Memory B cell (primary cell): ENCODE results near the gene MN1.
A peak's percentile ranks its signal among the peaks of the same experiment; 100 is the strongest.

Experiments used
- ATAC-seq: fragments of 150-1000 bp; cut with Tn5 transposase; 2 replicates; pipeline ENCODE4 v1.10.0; 2021; ENCODE audit warnings: low read depth, mild to moderate bottlenecking, moderate library complexity
- DNase-seq, 2 donors: peaks; one replicate each; pipeline ENCODE4 v3.0.0; 2022; ENCODE audit warnings: low spot score in 2 of 2
- H3K27ac Mint-ChIP-seq: one replicate; pipeline ENCODE4 v1.8.0; 2022; ENCODE audit warnings: mild to moderate bottlenecking, moderate library complexity, mixed read lengths
- H3K27me3 Mint-ChIP-seq: one replicate; pipeline ENCODE4 v1.8.0; 2022; ENCODE audit warnings: mixed read lengths
- H3K36me3 Mint-ChIP-seq: one replicate; pipeline ENCODE4 v1.8.0; 2022; ENCODE audit warnings: mild to moderate bottlenecking, mixed read lengths
- H3K4me1 Mint-ChIP-seq: one replicate; pipeline ENCODE4 v1.8.0; 2022; ENCODE audit warnings: mixed read lengths
- H3K4me3 Mint-ChIP-seq: one replicate; pipeline ENCODE4 v1.8.0; 2022; ENCODE audit warnings: mild to moderate bottlenecking, moderate library complexity, mixed read lengths
- H3K9me3 Mint-ChIP-seq: one replicate; pipeline ENCODE4 v1.8.0; 2022; ENCODE audit warnings: mixed read lengths

Gene MN1

GRCh38 chr22:27788500-27789288, 12.9 kb downstream of the MN1 start:
- ATAC-seq (no peak), DNase-seq (no peak)
- Mint-ChIP-seq H3K36me3 (no peaks in the 10 kb centered on the region), H3K4me3 (no peak overlapping the region), H3K27me3 (peaks cover 12% of the 10 kb centered on the region), H3K27ac (no peak overlapping the region), H3K9me3 (no peaks in the 10 kb centered on the region), H3K4me1 (peaks cover 3% of the 10 kb centered on the region)

DNA sequence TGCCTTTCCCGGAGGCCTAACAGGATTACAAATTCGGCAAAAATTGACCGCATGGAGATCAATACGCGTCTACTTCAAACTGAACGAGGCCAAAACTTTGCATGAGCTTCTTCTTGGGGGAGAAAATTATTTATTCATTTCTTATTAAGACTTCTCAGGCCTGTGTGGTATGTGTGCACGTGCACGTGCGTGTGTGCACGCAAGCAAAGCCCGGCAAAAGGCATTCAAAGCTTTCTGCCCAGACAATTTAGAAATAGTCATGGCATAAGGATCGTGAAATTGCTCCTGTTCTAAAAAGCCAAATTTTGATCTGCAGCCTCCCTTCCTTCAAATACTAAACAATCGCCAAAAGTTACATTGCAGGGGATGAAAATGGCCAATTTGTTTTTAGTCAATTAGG, 14.6 kb downstream of the MN1 start:
- Mint-ChIP-seq H3K4me1 (peaks cover 3% of the 10 kb centered on the region), H3K36me3 (no peaks in the 10 kb centered on the region), H3K27me3 (peaks cover 14% of the 10 kb centered on the region), H3K27ac (no peak overlapping the region), H3K4me3 (no peak overlapping the region), H3K9me3 (no peaks in the 10 kb centered on the region)
- ATAC-seq (no peak), DNase-seq (no peak)

- no peak overlapping the region for H3K4me3 Mint-ChIP-seq
- ATAC-seq (no peak), DNase-seq (no peak)
- H3K9me3 Mint-ChIP-seq: no peaks in the 10 kb centered on the region
- H3K36me3 Mint-ChIP-seq: no peaks in the 10 kb centered on the region
- H3K27ac Mint-ChIP-seq: no peak overlapping the region
- H3K27me3 Mint-ChIP-seq: peaks cover 14% of the 10 kb centered on the region
- peaks cover 3% of the 10 kb centered on the region for H3K4me1 Mint-ChIP-seq
Observed at GRCh38 chr22:27786291-27786932, 15.1 kb downstream of the MN1 start.

GRCh38 chr22:27785831-27786230, 15.7 kb downstream of the MN1 start:
- ATAC-seq: no peak
- no peak overlapping the region for H3K4me3 Mint-ChIP-seq
- no peaks in the 10 kb centered on the region for H3K9me3 Mint-ChIP-seq
- peaks cover 3% of the 10 kb centered on the region for H3K4me1 Mint-ChIP-seq
- H3K27ac Mint-ChIP-seq: no peak overlapping the region
- no peak for DNase-seq
- peaks cover 14% of the 10 kb centered on the region for H3K27me3 Mint-ChIP-seq
- no peaks in the 10 kb centered on the region for H3K36me3 Mint-ChIP-seq

DNA sequence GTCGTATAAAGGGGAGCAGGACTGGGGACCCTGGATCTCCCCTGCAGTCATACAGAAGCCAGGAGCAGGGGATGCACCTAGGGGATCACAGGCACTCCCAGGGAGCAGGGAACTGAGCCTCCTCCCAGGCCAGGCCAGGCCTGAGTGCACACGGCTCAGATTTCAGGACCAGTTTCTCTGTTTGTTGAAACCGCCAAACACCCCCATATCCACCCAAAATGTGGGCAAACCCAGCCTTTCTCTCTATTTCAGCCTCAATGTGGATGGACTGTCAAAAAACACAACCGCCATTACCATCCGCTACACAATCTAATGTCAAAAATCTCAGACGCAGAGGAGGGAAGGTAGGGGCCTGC, 17.5 kb downstream of the MN1 start:
- H3K27ac Mint-ChIP-seq: no peak overlapping the region

DNA sequence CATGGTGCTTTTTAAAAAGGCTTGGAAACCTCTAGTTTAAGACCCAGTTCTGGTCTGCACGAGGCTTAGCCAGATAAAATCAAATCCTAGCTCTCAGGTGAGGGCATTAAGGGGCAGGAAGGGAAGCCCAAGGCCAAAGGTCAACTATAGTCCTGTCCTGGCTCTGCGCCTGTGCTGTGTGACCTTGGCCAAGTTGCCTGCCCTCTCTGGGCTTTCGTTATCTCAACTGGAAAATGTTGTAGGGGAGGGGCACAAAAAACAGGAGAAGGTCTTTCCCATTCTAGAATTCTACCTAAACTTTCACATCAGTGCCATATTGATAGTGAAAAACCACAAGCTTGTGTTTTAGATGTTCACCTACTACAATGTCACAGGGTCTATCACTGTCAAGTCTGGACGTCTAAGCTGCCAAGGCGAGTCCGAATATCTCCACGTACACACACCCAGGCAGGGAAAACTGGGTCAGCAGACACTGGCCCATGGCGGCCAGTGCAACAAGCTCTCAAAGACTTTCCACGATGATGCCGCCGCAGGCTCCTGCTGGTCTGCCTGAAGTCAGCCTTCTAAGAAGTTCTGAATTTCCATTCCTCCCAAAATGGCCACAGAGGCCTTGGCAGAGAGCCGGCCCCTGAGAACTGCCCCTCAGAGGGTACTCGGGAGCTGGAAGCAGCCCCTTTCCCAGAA, 18.0 kb downstream of the MN1 start:
- Mint-ChIP-seq H3K27me3 (peaks cover 18% of the 10 kb centered on the region), H3K27ac (no peak overlapping the region), H3K4me1 (peaks cover 3% of the 10 kb centered on the region), H3K4me3 (no peak overlapping the region), H3K9me3 (no peaks in the 10 kb centered on the region), H3K36me3 (no peaks in the 10 kb centered on the region)
- DNase-seq (no peak), ATAC-seq (no peak)

More for the DNA sequence above, 17.5 kb downstream of the MN1 start:
- peaks cover 18% of the 10 kb centered on the region for H3K27me3 Mint-ChIP-seq
- peaks cover 3% of the 10 kb centered on the region for H3K4me1 Mint-ChIP-seq
- ATAC-seq: no peak
- H3K36me3 Mint-ChIP-seq: no peaks in the 10 kb centered on the region
- DNase-seq: no peak
- H3K9me3 Mint-ChIP-seq: no peaks in the 10 kb centered on the region
- H3K4me3 Mint-ChIP-seq: no peak overlapping the region

DNA sequence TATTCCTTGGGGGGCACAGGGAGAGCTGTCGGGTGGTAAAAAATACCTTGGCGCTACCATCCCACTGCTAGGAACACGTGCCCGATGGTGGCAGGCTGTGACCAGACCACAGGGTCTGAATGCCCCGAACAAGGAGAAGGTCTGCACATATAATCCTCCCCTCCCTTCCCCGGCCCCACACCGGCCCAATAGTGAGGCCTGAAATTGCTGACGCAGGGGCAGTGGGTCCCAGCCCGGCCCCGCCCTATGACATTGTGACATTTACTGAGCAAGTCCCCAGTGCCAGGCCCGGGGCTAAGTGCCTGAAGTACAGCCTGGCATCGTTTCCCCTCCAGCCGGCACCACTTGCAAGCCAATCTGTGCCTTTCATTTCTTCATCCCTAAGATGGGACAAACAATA, 19.5 kb downstream of the MN1 start:
- H3K4me1 Mint-ChIP-seq: peaks cover 3% of the 10 kb centered on the region
- peaks cover 15% of the 10 kb centered on the region for H3K27me3 Mint-ChIP-seq
- ATAC-seq: no peak

DNA sequence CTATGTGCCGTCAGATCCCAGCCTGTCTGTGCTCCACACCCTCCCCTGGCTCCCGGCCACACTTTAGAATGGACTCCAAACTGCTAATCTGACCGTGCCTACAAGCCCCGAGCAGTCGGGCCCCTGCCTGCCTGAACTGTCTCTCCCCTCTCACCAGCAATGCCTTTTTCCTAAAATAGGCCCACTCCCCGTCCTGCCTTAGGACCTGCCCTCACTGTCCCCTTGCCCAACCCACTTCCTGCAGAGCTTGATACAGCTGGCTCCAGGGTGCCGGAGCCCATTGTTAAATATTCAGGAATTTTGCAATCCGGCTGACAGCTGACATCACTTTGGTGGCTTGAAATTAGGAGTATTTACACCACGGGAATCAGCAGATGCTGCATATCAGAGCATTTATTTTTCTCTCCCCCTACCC, 21.4 kb downstream of the MN1 start:
- DNase-seq (no peak), ATAC-seq (no peak)
- no peaks in the 10 kb centered on the region for H3K9me3 Mint-ChIP-seq
- H3K36me3 Mint-ChIP-seq: no peaks in the 10 kb centered on the region
- H3K27me3 Mint-ChIP-seq: peaks cover 9% of the 10 kb centered on the region
- H3K4me1 Mint-ChIP-seq: peaks cover 3% of the 10 kb centered on the region
- H3K4me3 Mint-ChIP-seq: no peak overlapping the region
- H3K27ac Mint-ChIP-seq: no peak overlapping the region

More for the DNA sequence above, 19.5 kb downstream of the MN1 start:
- no peak overlapping the region for H3K27ac Mint-ChIP-seq
- no peak overlapping the region for H3K4me3 Mint-ChIP-seq
- H3K9me3 Mint-ChIP-seq: no peaks in the 10 kb centered on the region
- no peaks in the 10 kb centered on the region for H3K36me3 Mint-ChIP-seq
- no peak for DNase-seq

DNA sequence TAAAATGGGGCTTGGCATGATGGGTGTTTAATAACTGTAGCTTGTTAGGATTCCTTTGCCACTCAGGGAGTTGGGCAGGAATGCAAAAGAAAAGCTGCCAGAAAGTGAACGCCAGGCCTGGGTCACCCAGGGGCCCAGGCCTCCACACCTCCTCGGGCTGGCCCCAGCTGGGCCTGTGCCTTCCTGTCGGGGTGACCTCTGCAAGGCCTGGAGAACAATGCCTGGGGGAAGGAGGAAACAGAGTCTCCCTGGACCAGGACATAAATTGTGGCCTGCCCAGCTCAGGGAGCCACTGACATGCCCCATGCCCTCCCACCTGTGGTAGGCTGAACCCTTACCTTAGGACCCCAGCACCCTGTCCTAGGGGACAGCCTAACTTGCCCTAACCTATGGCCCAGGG, 21.9 kb downstream of the MN1 start:
- no peaks in the 10 kb centered on the region for H3K4me1 Mint-ChIP-seq
- peaks cover 7% of the 10 kb centered on the region for H3K27me3 Mint-ChIP-seq
- H3K27ac Mint-ChIP-seq: no peak overlapping the region
- no peaks in the 10 kb centered on the region for H3K9me3 Mint-ChIP-seq
- H3K4me3 Mint-ChIP-seq: no peak overlapping the region
- DNase-seq (no peak), ATAC-seq (no peak)
- H3K36me3 Mint-ChIP-seq: no peaks in the 10 kb centered on the region

DNA sequence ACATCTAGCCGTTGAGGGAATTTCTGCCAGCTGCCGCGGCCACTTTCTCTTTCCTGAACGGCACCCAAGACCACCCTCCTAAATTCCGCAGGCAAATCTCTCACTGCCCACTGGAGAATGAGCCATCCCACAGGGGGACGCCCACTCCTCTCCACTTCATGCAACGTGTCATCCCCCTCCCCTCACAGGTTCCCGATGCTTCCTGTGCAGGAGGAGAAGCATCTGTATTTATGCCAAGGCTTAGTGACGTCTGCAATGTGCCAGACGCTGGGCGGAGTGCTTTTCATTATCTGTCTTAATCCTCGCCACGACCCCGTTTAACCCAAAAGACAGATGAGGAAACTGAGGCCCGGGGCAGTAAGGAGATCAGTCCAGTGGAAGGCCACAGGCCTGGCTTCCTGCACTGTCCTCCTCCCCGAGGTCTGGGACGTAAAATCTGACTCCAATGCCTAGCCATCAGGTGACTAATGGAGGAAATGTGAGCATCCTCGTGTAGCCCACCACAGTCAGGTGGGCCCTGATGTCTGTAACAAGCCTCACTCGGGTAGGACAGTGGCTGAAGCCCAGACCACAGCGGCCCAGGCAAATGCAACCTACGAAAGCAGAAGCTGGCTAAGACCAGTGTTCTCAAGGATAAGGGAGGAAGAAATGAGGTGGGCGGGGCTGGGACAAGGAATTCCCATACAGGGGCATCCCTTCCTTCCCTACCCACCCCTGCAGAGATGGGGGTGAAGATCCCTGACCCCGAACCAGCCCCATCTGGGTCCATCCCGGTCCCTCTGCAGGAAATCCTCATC, 23.1 kb downstream of the MN1 start:
- Mint-ChIP-seq H3K9me3 (no peaks in the 10 kb centered on the region), H3K27me3 (peaks cover 6% of the 10 kb centered on the region), H3K4me3 (peak overlapping the region; percentile 75)

DNA sequence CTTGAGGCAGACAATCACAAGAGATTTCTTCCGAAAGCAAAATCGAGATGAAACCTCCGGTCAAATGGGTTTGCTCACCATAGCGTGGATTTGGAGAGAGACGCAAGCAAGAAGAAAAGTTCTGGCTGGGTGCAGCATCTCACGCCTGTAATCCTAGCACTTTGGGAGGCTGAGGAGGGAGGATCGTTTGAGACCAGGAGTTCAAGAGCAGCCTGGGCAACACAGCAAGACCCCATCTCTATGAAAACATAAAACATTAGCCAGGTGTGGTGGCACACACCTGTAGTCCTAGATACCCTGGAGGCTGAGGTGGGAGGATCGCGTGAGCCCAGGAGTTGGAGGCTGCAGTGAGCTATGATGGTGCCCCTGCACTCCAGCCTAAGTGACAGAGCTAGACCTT, 24.4 kb downstream of the MN1 start:
- ATAC-seq (no peak), DNase-seq (no peak)
- Mint-ChIP-seq H3K27me3 (peaks cover 5% of the 10 kb centered on the region), H3K9me3 (no peaks in the 10 kb centered on the region), H3K4me3 (no peak overlapping the region), H3K36me3 (no peaks in the 10 kb centered on the region), H3K4me1 (no peaks in the 10 kb centered on the region), H3K27ac (no peak overlapping the region)

More for the DNA sequence above, 23.1 kb downstream of the MN1 start:
- no peak for DNase-seq
- no peak for ATAC-seq
- Mint-ChIP-seq H3K36me3 (no peaks in the 10 kb centered on the region), H3K4me1 (no peaks in the 10 kb centered on the region), H3K27ac (no peak overlapping the region)

- H3K4me3 Mint-ChIP-seq: no peak overlapping the region
- H3K27ac Mint-ChIP-seq: no peak overlapping the region
- H3K27me3 Mint-ChIP-seq: peaks cover 5% of the 10 kb centered on the region
- DNase-seq (no peak), ATAC-seq (no peak)
- H3K4me1 Mint-ChIP-seq: no peaks in the 10 kb centered on the region
- no peaks in the 10 kb centered on the region for H3K9me3 Mint-ChIP-seq
- no peaks in the 10 kb centered on the region for H3K36me3 Mint-ChIP-seq
Observed at GRCh38 chr22:27776650-27776958, 25.0 kb downstream of the MN1 start.

- DNase-seq (no peak), ATAC-seq (no peak)
- Mint-ChIP-seq H3K9me3 (no peaks in the 10 kb centered on the region), H3K27ac (no peak overlapping the region), H3K4me3 (no peak overlapping the region), H3K4me1 (no peaks in the 10 kb centered on the region), H3K36me3 (no peaks in the 10 kb centered on the region), H3K27me3 (peaks cover 5% of the 10 kb centered on the region)
Observed at GRCh38 chr22:27775758-27776649, 25.6 kb downstream of the MN1 start.
